ENCODE results near the gene HCRTR1.
A peak's percentile ranks its signal among the peaks of the same experiment; 100 is the strongest.

The HCRTR1 gene

GRCh38 chr1:31607360-31607759 is 10.1 kb upstream of the HCRTR1 start:
- Mint-ChIP-seq H3K4me3 (no peak overlapping the region), H3K27ac (no peak overlapping the region), H3K4me1 (ENCODE audit: low read depth) (peaks cover 20% of the 10 kb centered on the region), H3K9me3 (no peaks in the 10 kb centered on the region), H3K36me3 (ENCODE audit: low read depth) (no peaks in the 10 kb centered on the region), H3K27me3 (peaks cover 8% of the 10 kb centered on the region)
- DNase-seq: no peak

GRCh38 chr1:31609514-31610118 is 7.9 kb upstream of the HCRTR1 start:
- H3K4me1 Mint-ChIP-seq (ENCODE audit: low read depth): peaks cover 20% of the 10 kb centered on the region
- peaks cover 8% of the 10 kb centered on the region for H3K27me3 Mint-ChIP-seq
- DNase-seq: no peak
- H3K36me3 Mint-ChIP-seq (ENCODE audit: low read depth): no peaks in the 10 kb centered on the region
- no peaks in the 10 kb centered on the region for H3K9me3 Mint-ChIP-seq
- H3K4me3 Mint-ChIP-seq: no peak overlapping the region
- H3K27ac Mint-ChIP-seq: no peak overlapping the region

- Mint-ChIP-seq H3K4me3 (no peak overlapping the region), H3K36me3 (ENCODE audit: low read depth) (no peaks in the 10 kb centered on the region), H3K27me3 (peaks cover 43% of the 10 kb centered on the region), H3K27ac (no peak overlapping the region), H3K9me3 (no peaks in the 10 kb centered on the region), H3K4me1 (ENCODE audit: low read depth) (peaks cover 12% of the 10 kb centered on the region)
- no peak for DNase-seq
Measured at GRCh38 chr1:31614414-31615005, 3.0 kb upstream of the HCRTR1 start.

GRCh38 chr1:31615414-31615813 is 2.1 kb upstream of the HCRTR1 start:
- Mint-ChIP-seq H3K27ac (no peak overlapping the region), H3K27me3 (peaks cover 46% of the 10 kb centered on the region), H3K4me3 (no peak overlapping the region), H3K9me3 (no peaks in the 10 kb centered on the region), H3K4me1 (ENCODE audit: low read depth) (peaks cover 12% of the 10 kb centered on the region), H3K36me3 (ENCODE audit: low read depth) (no peaks in the 10 kb centered on the region)
- DNase-seq: no peak

DNA sequence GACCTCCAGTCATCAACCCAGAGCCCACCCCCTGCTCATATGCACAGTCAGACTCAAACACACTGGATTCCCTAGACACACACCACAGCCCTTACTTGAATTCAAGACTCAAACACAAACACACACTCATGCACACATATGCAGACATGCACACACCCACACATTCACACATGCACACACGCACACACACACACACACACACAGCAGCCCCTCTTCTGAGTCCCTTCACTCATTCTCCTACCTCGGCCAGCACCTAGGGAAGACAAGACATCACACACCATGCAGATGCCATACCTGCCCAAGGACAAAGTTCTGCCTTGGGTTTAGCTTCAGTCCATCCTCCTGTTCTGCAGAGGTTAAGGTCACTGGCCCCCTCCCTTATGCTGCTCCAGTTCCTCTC is 1.6 kb upstream of the HCRTR1 start:
- Mint-ChIP-seq H3K27me3 (peaks cover 43% of the 10 kb centered on the region), H3K9me3 (no peaks in the 10 kb centered on the region), H3K36me3 (ENCODE audit: low read depth) (no peaks in the 10 kb centered on the region), H3K4me3 (no peak overlapping the region), H3K4me1 (ENCODE audit: low read depth) (peaks cover 12% of the 10 kb centered on the region), H3K27ac (no peak overlapping the region)
- DNase-seq: no peak

DNA sequence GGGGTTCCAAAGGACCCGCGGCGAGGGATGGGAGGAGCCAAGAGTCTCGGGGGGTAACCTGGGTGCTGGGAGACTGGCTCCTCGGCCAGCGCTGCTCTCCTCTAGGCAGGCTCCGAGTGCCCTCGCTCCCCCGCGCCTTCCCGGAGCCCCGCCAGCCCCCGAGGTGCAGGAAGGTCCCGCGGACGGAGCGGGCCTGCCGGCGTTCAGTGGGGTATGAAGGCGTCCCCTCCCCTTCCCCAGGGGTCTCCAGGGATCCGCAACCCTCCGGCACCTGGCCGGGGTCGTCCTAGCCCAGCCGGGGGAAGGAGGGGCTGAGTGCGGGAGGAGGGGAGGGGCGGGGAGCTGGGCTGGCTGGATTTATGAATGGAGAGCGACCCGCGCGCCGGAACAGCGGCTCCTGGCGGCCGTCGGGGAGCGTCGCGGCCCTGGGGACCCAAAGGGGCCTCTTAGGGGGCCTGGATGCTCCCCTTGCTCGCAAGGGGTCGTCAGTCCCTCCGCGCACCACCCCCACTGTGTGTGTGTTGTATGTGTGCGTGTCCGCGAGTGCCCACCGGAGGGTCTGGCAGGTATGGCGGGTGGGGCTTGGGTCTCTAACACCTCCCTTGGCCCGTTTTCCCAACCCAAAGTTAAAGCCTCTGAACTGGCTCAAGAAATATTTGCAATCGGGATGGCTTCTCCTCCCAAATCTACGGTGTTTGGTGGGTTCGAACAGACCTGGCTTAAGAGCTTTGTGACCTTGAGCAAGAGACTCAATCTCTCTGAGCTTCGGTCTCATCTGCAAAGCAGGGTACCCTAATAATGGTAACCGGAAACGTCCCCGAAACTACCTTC is 642 bp downstream of the HCRTR1 start:
- Mint-ChIP-seq H3K4me1 (ENCODE audit: low read depth) (peaks cover 6% of the 10 kb centered on the region), H3K36me3 (ENCODE audit: low read depth) (no peaks in the 10 kb centered on the region), H3K27ac (no peak overlapping the region), H3K4me3 (no peak overlapping the region), H3K27me3 (peaks cover 43% of the 10 kb centered on the region), H3K9me3 (no peaks in the 10 kb centered on the region)
- peak; percentile 70 for DNase-seq

- Mint-ChIP-seq H3K9me3 (no peaks in the 10 kb centered on the region), H3K4me1 (ENCODE audit: low read depth) (peaks cover 6% of the 10 kb centered on the region), H3K27me3 (peaks cover 43% of the 10 kb centered on the region), H3K36me3 (ENCODE audit: low read depth) (peaks cover 10% of the 10 kb centered on the region), H3K27ac (no peak overlapping the region), H3K4me3 (no peak overlapping the region)
- DNase-seq: no peak
Measured at GRCh38 chr1:31618916-31619846, 1.7 kb downstream of the HCRTR1 start.

GRCh38 chr1:31620631-31621497 is 3.4 kb downstream of the HCRTR1 start:
- no peak overlapping the region for H3K4me3 Mint-ChIP-seq

GRCh38 chr1:31621498-31621820 is 4.0 kb downstream of the HCRTR1 start:
- no peak for DNase-seq
- Mint-ChIP-seq H3K36me3 (ENCODE audit: low read depth) (peaks cover 20% of the 10 kb centered on the region), H3K4me1 (ENCODE audit: low read depth) (peaks cover 9% of the 10 kb centered on the region), H3K4me3 (no peak overlapping the region), H3K27ac (no peak overlapping the region), H3K27me3 (peaks cover 28% of the 10 kb centered on the region), H3K9me3 (no peaks in the 10 kb centered on the region)

More at GRCh38 chr1:31620631-31621497, 3.4 kb downstream of the HCRTR1 start:
- Mint-ChIP-seq H3K36me3 (ENCODE audit: low read depth) (peaks cover 17% of the 10 kb centered on the region), H3K27me3 (peaks cover 34% of the 10 kb centered on the region), H3K9me3 (no peaks in the 10 kb centered on the region), H3K4me1 (ENCODE audit: low read depth) (peaks cover 9% of the 10 kb centered on the region), H3K27ac (no peak overlapping the region)
- DNase-seq: no peak

DNA sequence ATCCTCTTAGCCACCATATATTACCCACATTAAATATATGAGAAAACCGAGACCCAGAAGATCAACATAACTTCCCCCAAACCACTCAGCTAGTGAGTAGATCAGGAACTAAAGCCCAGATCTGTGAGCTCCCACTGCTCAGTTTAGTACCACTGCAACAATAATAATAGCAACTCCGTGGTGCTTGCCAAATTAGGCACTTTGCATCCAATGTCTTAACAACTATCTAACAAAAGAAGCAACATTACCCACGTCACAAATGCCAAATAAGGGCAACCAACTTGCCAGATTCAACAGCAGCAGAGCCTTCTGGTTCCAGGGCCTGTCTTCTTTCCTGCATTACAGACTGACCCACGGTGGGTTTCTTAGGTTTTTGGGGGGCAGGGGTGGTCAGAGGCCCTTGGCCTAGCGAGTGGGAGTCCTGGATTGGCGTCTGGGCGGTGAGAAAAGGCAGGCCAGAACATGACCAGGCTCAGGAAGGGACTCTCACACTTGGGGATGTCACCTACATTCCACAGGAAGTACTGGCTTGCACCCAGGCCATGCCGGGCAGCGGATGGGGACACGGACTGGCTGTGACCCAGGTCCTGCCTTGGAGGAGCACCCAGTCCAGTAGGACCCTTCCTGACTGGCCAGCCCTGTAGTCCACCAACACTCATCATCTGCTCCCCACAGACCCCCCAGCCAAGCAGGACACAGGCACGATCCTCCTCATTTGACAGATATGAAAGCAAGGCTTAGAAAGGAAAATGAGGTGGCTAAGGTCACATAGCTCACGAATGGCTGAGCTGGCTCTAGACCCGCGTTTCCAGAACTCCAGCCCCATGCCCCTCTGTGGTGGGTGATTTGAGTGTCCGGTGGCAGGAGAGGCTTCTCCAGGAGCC is 4.6 kb downstream of the HCRTR1 start:
- Mint-ChIP-seq H3K27me3 (peaks cover 22% of the 10 kb centered on the region), H3K36me3 (ENCODE audit: low read depth) (peaks cover 26% of the 10 kb centered on the region), H3K4me1 (ENCODE audit: low read depth) (peaks cover 9% of the 10 kb centered on the region), H3K27ac (no peak overlapping the region), H3K9me3 (no peaks in the 10 kb centered on the region), H3K4me3 (no peak overlapping the region)
- no peak for DNase-seq

GRCh38 chr1:31623365-31623764 is 5.9 kb downstream of the HCRTR1 start:
- no peaks in the 10 kb centered on the region for H3K9me3 Mint-ChIP-seq
- peaks cover 5% of the 10 kb centered on the region for H3K4me1 Mint-ChIP-seq (ENCODE audit: low read depth)
- no peak overlapping the region for H3K27ac Mint-ChIP-seq

GRCh38 chr1:31624309-31624708 is 6.8 kb downstream of the HCRTR1 start:
- peak; percentile 1 for DNase-seq
- H3K27me3 Mint-ChIP-seq: peaks cover 5% of the 10 kb centered on the region
- peaks cover 48% of the 10 kb centered on the region for H3K36me3 Mint-ChIP-seq (ENCODE audit: low read depth)
- peak overlapping the region; percentile 26 for H3K27ac Mint-ChIP-seq
- no peaks in the 10 kb centered on the region for H3K9me3 Mint-ChIP-seq
- H3K4me3 Mint-ChIP-seq: no peak overlapping the region
- peaks cover 3% of the 10 kb centered on the region for H3K4me1 Mint-ChIP-seq (ENCODE audit: low read depth)

More at GRCh38 chr1:31623365-31623764, 5.9 kb downstream of the HCRTR1 start:
- peaks cover 15% of the 10 kb centered on the region for H3K27me3 Mint-ChIP-seq
- peaks cover 38% of the 10 kb centered on the region for H3K36me3 Mint-ChIP-seq (ENCODE audit: low read depth)
- no peak for DNase-seq
- H3K4me3 Mint-ChIP-seq: no peak overlapping the region
